GM18505 (cell line): Measurements from ENCODE around the gene OSBPL10.
"Not testable (repeated sequence)": the region's sequence is repeated elsewhere in the genome, so short reads cannot be mapped to it uniquely, and the experiment has no call there.

Source experiments
- ATAC-seq: cut with Tn5 transposase; IDR thresholded peaks from one replicate; pipeline ENCODE4 v1.9.1; 2021; ENCODE audit not compliant: unreplicated experiment
- POLR2A ChIP-seq: IDR thresholded peaks from 4 replicates; pipeline ENCODE4 v1.6.1; 2011; ENCODE audit warnings: borderline replicate concordance; ENCODE audit not compliant: insufficient read depth, insufficient read length; ENCODE audit errors: extremely low read depth

OSBPL10 gene, protein sequence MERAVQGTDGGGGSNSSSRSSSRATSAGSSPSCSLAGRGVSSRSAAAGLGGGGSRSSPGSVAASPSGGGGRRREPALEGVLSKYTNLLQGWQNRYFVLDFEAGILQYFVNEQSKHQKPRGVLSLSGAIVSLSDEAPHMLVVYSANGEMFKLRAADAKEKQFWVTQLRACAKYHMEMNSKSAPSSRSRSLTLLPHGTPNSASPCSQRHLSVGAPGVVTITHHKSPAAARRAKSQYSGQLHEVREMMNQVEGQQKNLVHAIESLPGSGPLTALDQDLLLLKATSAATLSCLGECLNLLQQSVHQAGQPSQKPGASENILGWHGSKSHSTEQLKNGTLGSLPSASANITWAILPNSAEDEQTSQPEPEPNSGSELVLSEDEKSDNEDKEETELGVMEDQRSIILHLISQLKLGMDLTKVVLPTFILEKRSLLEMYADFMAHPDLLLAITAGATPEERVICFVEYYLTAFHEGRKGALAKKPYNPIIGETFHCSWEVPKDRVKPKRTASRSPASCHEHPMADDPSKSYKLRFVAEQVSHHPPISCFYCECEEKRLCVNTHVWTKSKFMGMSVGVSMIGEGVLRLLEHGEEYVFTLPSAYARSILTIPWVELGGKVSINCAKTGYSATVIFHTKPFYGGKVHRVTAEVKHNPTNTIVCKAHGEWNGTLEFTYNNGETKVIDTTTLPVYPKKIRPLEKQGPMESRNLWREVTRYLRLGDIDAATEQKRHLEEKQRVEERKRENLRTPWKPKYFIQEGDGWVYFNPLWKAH

GRCh38 chr3:31981206-31982181, at the start of gene OSBPL10, which contains the start of gene ZNF860:
Gene OSBPL10 (minus strand): TSS chr3:31981262. CDS start chr3:31981179, 83 bp downstream.
Gene ZNF860 (plus strand): TSS chr3:31981750. CDS start chr3:31989080, 7,330 bp downstream.
- no peak for TF ChIP-seq POLR2A
- ATAC-seq = peak; percentile 34

DNA sequence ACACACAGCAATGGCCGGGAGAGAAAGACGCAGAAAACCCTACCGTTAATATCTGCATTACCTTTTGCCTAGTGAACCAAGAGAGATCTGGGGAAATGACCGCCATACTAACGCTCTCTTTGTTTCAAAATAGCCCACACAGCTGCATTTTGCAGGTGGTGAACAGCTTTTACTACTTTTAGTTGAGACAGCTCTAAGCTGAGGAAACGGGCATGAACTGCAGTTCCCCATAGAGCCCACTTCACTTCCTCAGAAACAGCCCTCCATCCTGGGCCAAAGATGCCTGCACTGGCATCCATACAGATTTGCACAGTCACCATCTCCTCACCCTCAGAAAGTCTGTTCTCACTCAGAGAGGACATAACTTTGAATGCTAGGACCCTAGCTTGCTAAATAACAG, 45.5 kb upstream of the OSBPL10 start:
- no peak for ATAC-seq
- no peak for TF ChIP-seq POLR2A

DNA sequence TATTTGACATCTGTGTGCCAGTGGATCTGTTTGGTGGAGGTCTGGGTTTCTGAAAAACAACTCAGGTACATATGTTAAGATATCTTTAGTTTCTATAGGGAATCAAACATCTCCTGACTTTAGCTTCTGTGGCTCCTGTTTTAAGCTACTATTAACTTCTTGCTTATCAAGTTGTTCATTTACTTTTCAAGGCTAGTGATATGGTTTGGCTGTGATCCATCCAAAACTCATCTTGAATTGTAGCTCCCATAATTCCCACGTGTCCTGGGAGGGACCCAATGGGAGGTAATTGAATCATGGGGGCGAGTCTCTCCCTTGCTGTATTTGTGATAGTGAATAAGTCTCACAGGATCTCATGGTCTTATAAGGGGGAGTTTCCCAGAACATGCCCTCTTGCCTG, 41.9 kb upstream of the OSBPL10 start:
- no peak for TF ChIP-seq POLR2A
- ATAC-seq = no peak

- no peak for ATAC-seq
- TF ChIP-seq POLR2A = no peak
Observed at GRCh38 chr3:32021748-32022147, 40.7 kb upstream of the OSBPL10 start.

DNA sequence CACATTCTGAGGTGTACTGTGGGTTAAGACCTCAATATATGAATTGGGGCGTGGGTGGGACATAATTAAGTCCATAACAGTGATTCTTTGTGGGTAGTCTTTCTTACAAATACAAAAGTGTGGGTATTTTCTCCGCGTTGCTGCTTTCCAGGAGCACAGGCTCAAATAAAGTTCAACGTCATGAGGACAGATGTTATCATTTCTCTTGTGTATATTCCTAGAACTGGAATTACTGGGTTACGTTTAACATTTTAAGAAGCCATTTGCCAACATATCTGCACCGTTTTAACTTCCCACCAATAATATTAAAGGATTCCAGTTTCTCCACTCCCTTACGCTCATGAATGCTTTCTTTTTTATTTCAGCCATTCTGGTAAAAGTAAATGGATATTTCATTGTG, 40.1 kb upstream of the OSBPL10 start:
- no peak for ATAC-seq
- no peak for TF ChIP-seq POLR2A

DNA sequence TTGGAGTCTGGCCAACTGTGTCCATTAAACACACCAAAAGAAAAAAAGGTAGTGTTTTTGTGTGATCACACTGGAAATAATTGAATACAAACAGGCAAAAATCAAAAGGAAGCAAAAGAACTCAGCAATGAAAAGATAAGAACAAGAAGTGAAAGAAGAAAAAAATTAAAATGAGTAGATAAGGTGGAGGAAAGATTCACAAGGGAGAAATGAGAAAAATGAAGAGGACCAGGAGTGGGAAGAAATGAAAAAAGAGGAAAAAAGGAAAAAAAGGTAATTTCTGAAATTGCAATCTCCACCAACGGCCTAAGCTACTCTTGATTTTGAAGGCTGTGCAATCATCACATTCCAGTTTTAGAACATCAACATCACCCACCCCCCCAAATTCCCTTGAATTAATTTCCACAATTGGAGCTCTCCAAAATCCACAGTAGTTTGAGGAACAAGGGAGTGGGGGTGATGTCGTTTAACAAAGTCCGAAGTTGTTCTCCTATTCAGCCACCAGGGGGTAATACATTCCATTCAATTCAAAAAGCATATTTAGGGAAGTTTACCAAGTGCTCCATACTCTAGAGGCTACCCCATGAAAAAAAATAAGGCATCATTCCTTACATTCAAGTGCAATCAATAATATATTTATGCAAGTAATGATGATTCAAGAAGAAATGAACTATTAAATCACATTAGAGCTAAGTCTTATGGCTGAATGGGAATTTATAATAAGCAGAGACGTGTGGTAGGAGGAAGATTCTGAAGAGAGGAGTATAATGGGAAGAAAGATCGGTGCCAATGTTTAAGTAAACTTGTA, 37.9 kb upstream of the OSBPL10 start:
- no peak for TF ChIP-seq POLR2A
- ATAC-seq = no peak

- no peak for TF ChIP-seq POLR2A
- ATAC-seq = no peak
Observed at GRCh38 chr3:32017286-32017685, 36.2 kb upstream of the OSBPL10 start.

DNA sequence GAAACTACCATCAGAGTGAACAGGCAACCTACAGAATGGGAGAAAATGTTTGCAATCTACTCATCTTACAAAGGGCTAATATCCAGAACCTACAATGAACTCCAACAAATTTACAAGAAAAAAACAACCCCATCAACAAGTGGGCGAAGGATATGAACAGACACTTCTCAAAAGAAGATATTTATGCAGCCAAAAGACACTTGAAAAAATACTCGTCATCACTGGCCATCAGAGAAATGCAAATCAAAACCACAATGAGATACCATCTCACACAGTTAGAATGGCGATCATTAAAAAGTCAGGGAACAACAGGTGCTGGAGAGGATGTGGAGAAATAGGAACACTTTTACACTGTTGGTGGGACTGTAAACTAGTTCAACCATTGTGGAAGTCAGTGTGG, 34.6 kb upstream of the OSBPL10 start:
- ATAC-seq = not testable (repeated sequence)

DNA sequence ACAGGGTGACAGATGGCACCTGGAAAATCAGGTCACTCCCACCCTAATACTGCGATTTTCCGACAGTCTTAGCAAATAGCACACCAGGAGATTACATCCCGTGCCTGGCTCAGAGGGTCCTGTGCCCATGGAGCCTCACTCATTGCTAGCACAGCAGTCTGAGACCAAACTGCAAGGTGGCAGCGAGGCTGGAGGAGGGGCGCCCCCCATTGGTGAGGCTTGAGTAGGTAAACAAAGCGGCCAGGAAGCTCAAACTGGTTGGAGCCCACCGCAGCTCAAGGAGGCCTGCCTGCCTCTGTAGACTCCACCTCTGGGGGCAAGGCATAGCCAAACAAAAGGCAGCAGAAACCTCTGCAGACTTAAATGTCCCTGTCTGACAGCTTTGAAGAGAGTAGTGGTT, 29.6 kb upstream of the OSBPL10 start:
- not testable (repeated sequence) for ATAC-seq

DNA sequence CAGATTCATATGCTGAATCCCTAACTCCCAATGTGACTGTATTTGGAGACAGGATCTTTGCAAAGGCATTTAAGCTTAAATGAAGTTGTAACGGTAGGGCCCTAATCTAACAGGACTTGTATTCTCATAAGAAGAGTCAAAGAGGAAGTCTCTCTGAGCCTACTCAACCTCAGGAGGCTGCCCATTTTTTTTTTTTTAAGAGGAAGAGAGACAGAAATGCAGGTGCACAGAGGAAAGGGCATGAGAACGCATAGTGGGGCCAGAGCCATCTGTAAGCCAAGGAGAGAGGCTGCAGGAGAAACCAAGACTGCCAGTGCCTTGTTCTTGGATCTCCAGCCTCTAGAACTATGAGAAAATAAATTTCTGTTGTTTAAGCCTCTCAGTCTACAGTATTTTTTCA, 28.9 kb upstream of the OSBPL10 start:
- TF ChIP-seq POLR2A = no peak
- no peak for ATAC-seq

DNA sequence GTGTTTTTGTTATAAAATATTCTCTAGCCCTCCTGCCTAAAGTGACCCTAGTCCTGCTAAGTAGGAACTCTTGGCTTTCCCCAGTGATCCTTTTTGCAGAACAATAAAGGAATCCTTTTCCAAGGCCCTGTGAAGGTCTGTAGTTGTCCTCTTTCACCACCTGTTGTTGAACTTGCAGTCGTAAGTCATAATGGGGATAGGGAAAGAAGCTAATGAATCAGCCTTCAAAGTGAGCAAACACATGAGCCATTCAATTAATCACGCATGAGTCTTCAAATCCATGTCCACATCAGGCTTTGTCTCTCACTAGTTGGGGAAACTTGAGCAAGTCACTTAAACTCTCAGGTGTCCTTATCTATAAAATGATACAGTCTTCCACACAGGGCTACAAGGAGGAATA, 28.0 kb upstream of the OSBPL10 start:
- ATAC-seq = no peak
- no peak for TF ChIP-seq POLR2A

DNA sequence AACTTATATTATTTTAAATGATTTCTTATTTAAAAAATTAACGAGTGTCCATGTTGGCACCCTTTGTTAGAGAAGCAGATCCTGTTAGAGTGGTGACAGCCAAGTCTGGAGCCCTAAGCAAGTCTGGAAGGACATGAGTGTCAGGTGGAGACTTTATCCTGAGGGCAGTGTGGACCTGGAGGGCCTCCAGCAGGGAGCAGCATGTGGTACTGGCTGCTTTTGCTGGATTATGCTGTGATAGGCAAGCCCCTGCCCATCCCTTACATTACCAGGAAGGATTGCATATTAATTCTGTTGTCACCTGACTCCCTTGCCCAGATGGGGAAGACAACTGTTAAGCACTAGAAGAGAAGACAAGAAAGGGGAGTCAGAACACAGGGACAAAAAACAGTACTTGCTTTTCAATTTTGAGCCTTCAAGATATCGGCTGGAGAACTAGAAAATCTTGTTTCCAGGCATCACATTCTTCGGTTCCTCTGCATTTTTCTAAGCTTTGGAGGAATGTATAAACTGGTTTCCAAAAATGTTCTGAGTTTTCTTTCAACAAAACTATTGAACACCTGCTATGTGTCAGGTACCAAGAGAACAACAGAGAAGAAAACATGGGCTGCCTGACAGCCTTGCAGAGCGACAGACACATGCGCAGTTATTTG, 23.2 kb upstream of the OSBPL10 start:
- TF ChIP-seq POLR2A = no peak
- ATAC-seq = no peak

DNA sequence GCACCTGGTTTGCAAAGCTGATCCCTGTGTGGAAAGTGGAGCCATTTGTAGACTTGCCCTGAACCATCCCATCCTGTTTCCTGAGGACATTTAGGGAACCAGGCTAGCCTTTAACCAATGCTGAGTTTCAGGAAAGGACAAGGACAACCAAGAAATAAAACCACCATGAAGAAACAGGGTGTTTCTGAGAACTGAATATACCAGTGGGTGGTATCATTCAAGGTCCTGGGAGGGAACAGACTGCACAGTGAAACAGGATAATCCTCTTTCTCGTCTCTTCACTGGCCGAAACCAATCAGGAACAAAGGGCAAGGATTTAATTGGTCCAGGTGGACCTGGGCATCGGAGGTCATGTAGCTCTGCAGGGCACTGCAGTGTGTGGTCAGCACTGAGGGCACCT, 22.3 kb upstream of the OSBPL10 start:
- no peak for TF ChIP-seq POLR2A
- no peak for ATAC-seq
